Stimulated activated CD8-positive, alpha-beta memory T cell treated with anti-CD3 and anti-CD28 coated beads, Interleukin-12 subunit alpha, Interleukin-12 subunit beta, amount 100 ng/mL, for 4 hours (primary cell): ENCODE results near the gene C9orf152.
"Not testable (repeated sequence)": the region's sequence is repeated elsewhere in the genome, so short reads cannot be mapped to it uniquely, and the experiment has no call there.

ENCODE experiments used
- DNase-seq: peaks from one replicate; pipeline ENCODE4 v3.0.0-alpha.2; 2020; ENCODE audit warnings: low read depth

C9orf152 gene

GRCh38 chr9:110214586-110215355, 6.8 kb upstream of the C9orf152 start:
- no peak for DNase-seq

GRCh38 chr9:110214090-110214489, 6.1 kb upstream of the C9orf152 start:
- no peak for DNase-seq

- no peak for DNase-seq
Observed at GRCh38 chr9:110213413-110214044, 5.6 kb upstream of the C9orf152 start.

- DNase-seq, result no peak
Observed at GRCh38 chr9:110207071-110207641, 803 bp downstream of the C9orf152 start.

GRCh38 chr9:110206389-110206788, 1.6 kb downstream of the C9orf152 start:
- no peak for DNase-seq

GRCh38 chr9:110205612-110206011, 2.3 kb downstream of the C9orf152 start:
- not testable (repeated sequence) for DNase-seq

GRCh38 chr9:110202232-110202631, 5.7 kb downstream of the C9orf152 start:
- no peak for DNase-seq

GRCh38 chr9:110199643-110200042, 8.3 kb downstream of the C9orf152 start:
- no peak for DNase-seq

- DNase-seq, result no peak
Observed at GRCh38 chr9:110198357-110198756, 9.6 kb downstream of the C9orf152 start.

- no peak for DNase-seq
Observed at GRCh38 chr9:110197330-110198187, 10.4 kb downstream of the C9orf152 start.

GRCh38 chr9:110196084-110196499, 11.9 kb downstream of the C9orf152 start:
- not testable (repeated sequence) for DNase-seq

GRCh38 chr9:110192531-110193261, 15.3 kb downstream of the C9orf152 start:
- DNase-seq, result no peak

GRCh38 chr9:110191615-110192014, 16.3 kb downstream of the C9orf152 start:
- DNase-seq, result no peak

GRCh38 chr9:110189559-110190320, 18.2 kb downstream of the C9orf152 start:
- DNase-seq, result no peak

GRCh38 chr9:110188991-110189390, 19.0 kb downstream of the C9orf152 start:
- DNase-seq, result no peak

- no peak for DNase-seq
Observed at GRCh38 chr9:110188101-110188500, 19.9 kb downstream of the C9orf152 start.

GRCh38 chr9:110187126-110187525, 20.8 kb downstream of the C9orf152 start:
- DNase-seq, result no peak

GRCh38 chr9:110186254-110186653, 21.7 kb downstream of the C9orf152 start:
- DNase-seq, result no peak

GRCh38 chr9:110185806-110186205, 22.2 kb downstream of the C9orf152 start:
- no peak for DNase-seq

- DNase-seq, result no peak
Observed at GRCh38 chr9:110183208-110184145, 24.5 kb downstream of the C9orf152 start.
